ENCODE results near the gene SART3. TPM values are rescaled to one million over a fixed set of nuclear protein-coding genes. Genes with fewer than 3 reads are reported as not detected.

The SART3 gene
- total and polyA plus RNA-seq, 2 of the 13 experiments (the other 11 are each of a cell fraction or from before 2014, with no cell fraction given): 16.1 to 69.9 TPM

DNA sequence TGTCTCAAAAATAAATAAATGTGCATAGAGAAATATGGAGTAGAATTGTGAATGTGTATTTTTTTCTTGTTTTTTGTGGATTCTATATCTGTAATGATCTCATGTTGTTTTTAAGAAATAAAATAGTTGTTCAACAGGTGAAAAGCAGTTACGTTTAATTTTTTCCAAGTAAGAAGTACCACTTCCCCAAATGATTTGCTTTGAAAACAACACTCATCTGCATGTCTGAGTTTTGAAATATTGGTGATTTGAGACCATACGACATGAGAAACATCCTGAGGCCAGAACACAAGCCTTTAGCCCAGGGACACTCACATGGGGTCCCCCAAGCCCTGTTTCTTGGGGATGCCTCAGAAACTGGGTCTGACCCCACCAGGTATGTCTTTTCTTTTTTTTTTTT is 50.1 kb downstream of the SART3 start:
- BruUV-seq (replicated peaks): no TSS peak
- WGBS (ENCODE audit: low lambda C conversion rate): 31% methylated on average over 2 of the region's 2 CpGs
- Histone ChIP-seq H3K9ac (ENCODE audit: insufficient read depth, low read depth, low read length) (no peak overlapping the region), H3K27me3 (ENCODE audit: control insufficient read depth in 1 of 2, insufficient read depth in 2 of 2, low read length in 2 of 2) (no peaks in the 10 kb centered on the region), H3K4me3 (replicated peaks in 1 of 3; ENCODE audit: insufficient read depth in 1 of 3, low read depth in 2 of 3, low read length in 3 of 3) (no peak overlapping the region), H3K9me3 (ENCODE audit: low read length) (no peaks in the 10 kb centered on the region), H3K36me3 (replicated peaks in 1 of 2; ENCODE audit: control insufficient read depth in 1 of 2, insufficient read depth in 2 of 2, low read length in 2 of 2) (no peaks in the 10 kb centered on the region), H3K79me2 (ENCODE audit: insufficient read depth, low read length) (no peaks in the 10 kb centered on the region), H2AFZ (ENCODE audit: low read length) (no peak overlapping the region), H3K4me1 (ENCODE audit: insufficient read depth, low read length) (peaks cover 14% of the 10 kb centered on the region), H3K4me2 (ENCODE audit: low read depth, low read length) (no peak overlapping the region), H3K27ac (ENCODE audit: extremely low read length, insufficient read depth, low read length) (no peak overlapping the region), H4K20me1 (ENCODE audit: insufficient read depth, low read length) (no peaks in the 10 kb centered on the region)
- in situ Hi-C loops (cut with HindIII; ENCODE audit: extremely low pct_ligation_motif_present, low pct_unique_long_range_greater_than_20kb): no loop called here
- ChIA-PET CTCF (ENCODE audit: low intra/inter-chr PET ratio, low total read pairs) (interaction anchor here (1.0 kb wide), 1 partner anchor 208 kb away, joined by 8 read pairs; no protein-coding TSS in a partner anchor), POLR2A (no interaction called here)
- no peak for FAIRE-seq
- no peak for ATAC-seq
- TF ChIP-seq KLF16 (CRISPR knock-in tag; IDR thresholded peaks at IDR 0.05): no peak
- TF ChIP-seq, protein P1, sequence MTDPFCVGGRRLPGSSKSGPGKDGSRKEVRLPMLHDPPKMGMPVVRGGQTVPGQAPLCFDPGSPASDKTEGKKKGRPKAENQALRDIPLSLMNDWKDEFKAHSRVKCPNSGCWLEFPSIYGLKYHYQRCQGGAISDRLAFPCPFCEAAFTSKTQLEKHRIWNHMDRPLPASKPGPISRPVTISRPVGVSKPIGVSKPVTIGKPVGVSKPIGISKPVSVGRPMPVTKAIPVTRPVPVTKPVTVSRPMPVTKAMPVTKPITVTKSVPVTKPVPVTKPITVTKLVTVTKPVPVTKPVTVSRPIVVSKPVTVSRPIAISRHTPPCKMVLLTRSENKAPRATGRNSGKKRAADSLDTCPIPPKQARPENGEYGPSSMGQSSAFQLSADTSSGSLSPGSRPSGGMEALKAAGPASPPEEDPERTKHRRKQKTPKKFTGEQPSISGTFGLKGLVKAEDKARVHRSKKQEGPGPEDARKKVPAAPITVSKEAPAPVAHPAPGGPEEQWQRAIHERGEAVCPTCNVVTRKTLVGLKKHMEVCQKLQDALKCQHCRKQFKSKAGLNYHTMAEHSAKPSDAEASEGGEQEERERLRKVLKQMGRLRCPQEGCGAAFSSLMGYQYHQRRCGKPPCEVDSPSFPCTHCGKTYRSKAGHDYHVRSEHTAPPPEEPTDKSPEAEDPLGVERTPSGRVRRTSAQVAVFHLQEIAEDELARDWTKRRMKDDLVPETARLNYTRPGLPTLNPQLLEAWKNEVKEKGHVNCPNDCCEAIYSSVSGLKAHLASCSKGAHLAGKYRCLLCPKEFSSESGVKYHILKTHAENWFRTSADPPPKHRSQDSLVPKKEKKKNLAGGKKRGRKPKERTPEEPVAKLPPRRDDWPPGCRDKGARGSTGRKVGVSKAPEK (CRISPR knock-in tag; IDR thresholded peaks at IDR 0.05; ENCODE audit: borderline replicate concordance): no peak
- no peak for TF ChIP-seq HNRNPK (IDR thresholded peaks at IDR 0.05; ENCODE audit: low read depth, low read length, poor library complexity, severe bottlenecking)
- no peak for TF ChIP-seq ESRRA (CRISPR knock-in tag; IDR thresholded peaks at IDR 0.05; ENCODE audit: low read depth)
- TF ChIP-seq FOXK1 (CRISPR knock-in tag; IDR thresholded peaks at IDR 0.05; ENCODE audit: borderline replicate concordance, low read depth): no peak
- no peak for TF ChIP-seq SRSF9 (IDR thresholded peaks at IDR 0.05; ENCODE audit: borderline replicate concordance, insufficient read depth, low read depth, low read length, poor library complexity, severe bottlenecking)
- TF ChIP-seq ZKSCAN1 (IDR thresholded peaks at IDR 0.05; ENCODE audit: low read length): no peak
- TF ChIP-seq, protein P2, sequence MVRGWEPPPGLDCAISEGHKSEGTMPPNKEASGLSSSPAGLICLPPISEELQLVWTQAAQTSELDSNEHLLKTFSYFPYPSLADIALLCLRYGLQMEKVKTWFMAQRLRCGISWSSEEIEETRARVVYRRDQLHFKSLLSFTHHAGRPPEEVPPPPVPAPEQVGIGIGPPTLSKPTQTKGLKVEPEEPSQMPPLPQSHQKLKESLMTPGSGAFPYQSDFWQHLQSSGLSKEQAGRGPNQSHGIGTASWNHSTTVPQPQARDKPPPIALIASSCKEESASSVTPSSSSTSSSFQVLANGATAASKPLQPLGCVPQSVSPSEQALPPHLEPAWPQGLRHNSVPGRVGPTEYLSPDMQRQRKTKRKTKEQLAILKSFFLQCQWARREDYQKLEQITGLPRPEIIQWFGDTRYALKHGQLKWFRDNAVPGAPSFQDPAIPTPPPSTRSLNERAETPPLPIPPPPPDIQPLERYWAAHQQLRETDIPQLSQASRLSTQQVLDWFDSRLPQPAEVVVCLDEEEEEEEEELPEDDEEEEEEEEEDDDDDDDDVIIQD (CRISPR knock-in tag; IDR thresholded peaks at IDR 0.05; ENCODE audit: low read depth): no peak
- TF ChIP-seq, protein P3, sequence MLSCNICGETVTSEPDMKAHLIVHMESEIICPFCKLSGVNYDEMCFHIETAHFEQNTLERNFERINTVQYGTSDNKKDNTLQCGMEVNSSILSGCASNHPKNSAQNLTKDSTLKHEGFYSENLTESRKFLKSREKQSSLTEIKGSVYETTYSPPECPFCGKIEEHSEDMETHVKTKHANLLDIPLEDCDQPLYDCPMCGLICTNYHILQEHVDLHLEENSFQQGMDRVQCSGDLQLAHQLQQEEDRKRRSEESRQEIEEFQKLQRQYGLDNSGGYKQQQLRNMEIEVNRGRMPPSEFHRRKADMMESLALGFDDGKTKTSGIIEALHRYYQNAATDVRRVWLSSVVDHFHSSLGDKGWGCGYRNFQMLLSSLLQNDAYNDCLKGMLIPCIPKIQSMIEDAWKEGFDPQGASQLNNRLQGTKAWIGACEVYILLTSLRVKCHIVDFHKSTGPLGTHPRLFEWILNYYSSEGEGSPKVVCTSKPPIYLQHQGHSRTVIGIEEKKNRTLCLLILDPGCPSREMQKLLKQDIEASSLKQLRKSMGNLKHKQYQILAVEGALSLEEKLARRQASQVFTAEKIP (CRISPR knock-in tag; IDR thresholded peaks at IDR 0.05; ENCODE audit: borderline replicate concordance): no peak
- no peak for TF ChIP-seq NCOA5 (CRISPR knock-in tag; IDR thresholded peaks at IDR 0.05)
- no peak for TF ChIP-seq MBNL3 (CRISPR knock-in tag; conservative IDR thresholded peaks at IDR 0.05)
- TF ChIP-seq RCOR2 (CRISPR knock-in tag; IDR thresholded peaks at IDR 0.05): no peak
- TF ChIP-seq CREBL2 (CRISPR knock-in tag; IDR thresholded peaks at IDR 0.05; ENCODE audit: borderline replicate concordance): no peak
- no peak for TF ChIP-seq ZBTB7A (CRISPR knock-in tag; IDR thresholded peaks at IDR 0.05)
- no peak for TF ChIP-seq ZNF703 (CRISPR knock-in tag; IDR thresholded peaks at IDR 0.05; ENCODE audit: borderline replicate concordance)
- TF ChIP-seq ZNF543 (CRISPR knock-in tag; IDR thresholded peaks at IDR 0.05): no peak
- TF ChIP-seq TBX3 (IDR thresholded peaks at IDR 0.05; ENCODE audit: borderline replicate concordance): no peak
- no peak for TF ChIP-seq SOX5 (CRISPR knock-in tag; IDR thresholded peaks at IDR 0.05; ENCODE audit: borderline replicate concordance)
- TF ChIP-seq ZNF136 (CRISPR knock-in tag; IDR thresholded peaks at IDR 0.05; ENCODE audit: low read depth): no peak
- TF ChIP-seq ZNF24 (IDR thresholded peaks at IDR 0.05): no peak
- intact Hi-C loops (cut with micrococcal nuclease; ENCODE audit: unreplicated experiment): no loop called here
- no peak for DNase-seq (ENCODE audit: low spot score)

Data from HepG2 (cell line).